Loucy (cell line): ENCODE measurements around the gene CELSR1.

ENCODE experiments used
- H2AFZ ChIP-seq: fragments of 200-600 bp; sonication (generic); 2 replicates; pipeline ENCODE4 v1.6.0; 2016; ENCODE audit warnings: antibody characterized with exemption, mild to moderate bottlenecking, low read length, moderate library complexity
- H3F3A ChIP-seq: fragments of 200-600 bp; 2 replicates; pipeline ENCODE4 v1.6.0; 2016; ENCODE audit warnings: antibody characterized with exemption, low read depth, mild to moderate bottlenecking
- H3K27me3 ChIP-seq: fragments of 200-600 bp; sonication (generic); 2 replicates; pipeline ENCODE4 v1.6.1; 2014; ENCODE audit warnings: low read length, mild to moderate bottlenecking; ENCODE audit not compliant: insufficient read depth, poor library complexity, severe bottlenecking
- H3K36me3 ChIP-seq: fragments of 200-600 bp; sonication (generic); 2 replicates; pipeline ENCODE4 v1.6.1; 2016; ENCODE audit warnings: low read length; ENCODE audit not compliant: insufficient read depth
- H3K4me1 ChIP-seq: fragments of 200-600 bp; sonication (generic); 2 replicates; pipeline ENCODE4 v1.5.1; 2014; ENCODE audit warnings: low read length, mild to moderate bottlenecking; ENCODE audit not compliant: insufficient read depth, poor library complexity, severe bottlenecking
- H3K4me2 ChIP-seq: fragments of 200-600 bp; sonication (generic); 2 replicates; pipeline ENCODE4 v1.6.0; 2014; ENCODE audit warnings: antibody characterized with exemption, low read length, low read depth, mild to moderate bottlenecking; ENCODE audit not compliant: poor library complexity, severe bottlenecking
- H3K4me3 ChIP-seq: fragments of 200-600 bp; sonication (generic); 2 replicates; pipeline ENCODE4 v1.5.1; 2014; ENCODE audit warnings: low read length, mild to moderate bottlenecking, mixed read lengths; ENCODE audit not compliant: poor library complexity, severe bottlenecking
- H3K79me2 ChIP-seq: fragments of 200-600 bp; sonication (generic); 2 replicates; pipeline ENCODE4 v1.6.1; 2014; ENCODE audit warnings: low read length; ENCODE audit not compliant: insufficient read depth
- H3K9ac ChIP-seq: fragments of 200-600 bp; sonication (generic); 2 replicates; pipeline ENCODE4 v1.6.0; 2014; ENCODE audit warnings: mild to moderate bottlenecking, low read depth, low read length, moderate library complexity; ENCODE audit not compliant: poor library complexity, severe bottlenecking
- H3K9me2 ChIP-seq: fragments of 200-600 bp; sonication (generic); replicated peaks from 2 replicates; pipeline ENCODE4 v1.6.1; 2016; ENCODE audit warnings: low read depth, low read length, mixed read lengths
- H3K9me3 ChIP-seq: fragments of 200-600 bp; sonication (generic); 2 replicates; pipeline ENCODE4 v1.6.1; 2014; ENCODE audit warnings: mild to moderate bottlenecking, antibody characterized with exemption, low read length, low read depth; ENCODE audit not compliant: insufficient read depth
- H4K20me1 ChIP-seq: fragments of 200-600 bp; sonication (generic); 2 replicates; pipeline ENCODE4 v1.6.0; 2014; ENCODE audit warnings: antibody characterized with exemption, low read length, mild to moderate bottlenecking; ENCODE audit not compliant: insufficient read depth, poor library complexity, severe bottlenecking
- EZH2phosphoT487 ChIP-seq: fragments of 200-600 bp; IDR thresholded peaks from 2 replicates; pipeline ENCODE4 v1.6.1; 2018; ENCODE audit warnings: antibody characterized with exemption, mild to moderate bottlenecking, moderate library complexity, borderline replicate concordance
- TF ChIP-seq, protein P1 (sequence below): fragments of 200-600 bp; sonication (generic); conservative IDR thresholded peaks from 2 replicates; pipeline ENCODE4 v1.5.1; 2014; ENCODE audit warnings: mild to moderate bottlenecking, antibody characterized with exemption, low read length

Gene CELSR1

DNA sequence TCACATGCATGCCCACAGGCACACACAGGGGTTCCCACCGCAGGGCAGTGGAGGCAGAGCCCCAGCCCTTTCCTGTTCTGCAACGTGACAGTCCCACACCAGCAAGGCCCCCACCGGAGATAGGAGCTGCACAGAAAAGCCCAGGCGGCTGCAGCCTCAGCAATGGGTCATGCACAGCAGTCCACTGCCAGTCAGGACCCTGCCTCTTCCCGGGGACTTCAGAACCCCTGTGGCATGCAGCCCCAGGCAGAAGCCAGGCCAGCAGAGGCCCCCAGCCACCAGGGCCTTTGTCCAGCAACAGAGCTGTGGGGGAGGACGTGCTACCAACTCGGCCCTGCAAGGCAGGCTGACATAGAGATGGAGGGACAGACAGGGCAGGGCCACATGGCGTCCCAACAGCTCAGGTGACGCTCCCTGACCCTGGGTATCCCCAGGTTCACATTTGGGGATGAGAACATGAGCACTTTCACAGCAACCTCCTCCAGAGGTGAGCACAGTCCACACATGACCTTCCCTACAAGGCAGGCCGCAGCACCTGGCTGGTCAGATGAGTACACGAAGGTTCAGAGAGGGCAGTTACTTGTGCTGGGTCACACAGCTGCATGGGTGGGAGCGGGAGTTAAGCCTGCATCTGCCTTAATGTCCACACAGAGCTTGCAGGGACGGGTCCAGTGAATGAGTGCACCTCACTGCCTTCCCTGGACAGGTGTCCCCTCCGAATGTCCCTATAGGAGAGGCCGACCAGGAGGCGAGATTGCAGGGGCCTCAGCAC is 87.3 kb downstream of the CELSR1 start:
- no peak for TF ChIP-seq EZH2phosphoT487
- TF ChIP-seq, protein P1, sequence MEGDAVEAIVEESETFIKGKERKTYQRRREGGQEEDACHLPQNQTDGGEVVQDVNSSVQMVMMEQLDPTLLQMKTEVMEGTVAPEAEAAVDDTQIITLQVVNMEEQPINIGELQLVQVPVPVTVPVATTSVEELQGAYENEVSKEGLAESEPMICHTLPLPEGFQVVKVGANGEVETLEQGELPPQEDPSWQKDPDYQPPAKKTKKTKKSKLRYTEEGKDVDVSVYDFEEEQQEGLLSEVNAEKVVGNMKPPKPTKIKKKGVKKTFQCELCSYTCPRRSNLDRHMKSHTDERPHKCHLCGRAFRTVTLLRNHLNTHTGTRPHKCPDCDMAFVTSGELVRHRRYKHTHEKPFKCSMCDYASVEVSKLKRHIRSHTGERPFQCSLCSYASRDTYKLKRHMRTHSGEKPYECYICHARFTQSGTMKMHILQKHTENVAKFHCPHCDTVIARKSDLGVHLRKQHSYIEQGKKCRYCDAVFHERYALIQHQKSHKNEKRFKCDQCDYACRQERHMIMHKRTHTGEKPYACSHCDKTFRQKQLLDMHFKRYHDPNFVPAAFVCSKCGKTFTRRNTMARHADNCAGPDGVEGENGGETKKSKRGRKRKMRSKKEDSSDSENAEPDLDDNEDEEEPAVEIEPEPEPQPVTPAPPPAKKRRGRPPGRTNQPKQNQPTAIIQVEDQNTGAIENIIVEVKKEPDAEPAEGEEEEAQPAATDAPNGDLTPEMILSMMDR: no peak
- Histone ChIP-seq H4K20me1 (no peaks in the 10 kb centered on the region), H3K36me3 (no peaks in the 10 kb centered on the region), H3K9ac (no peak overlapping the region), H3K9me2 (no peaks in the 10 kb centered on the region), H3K27me3 (no peaks in the 10 kb centered on the region), H3K4me3 (no peak overlapping the region), H3K4me2 (no peak overlapping the region), H2AFZ (no peak overlapping the region), H3F3A (no peaks in the 10 kb centered on the region), H3K9me3 (no peaks in the 10 kb centered on the region), H3K4me1 (no peaks in the 10 kb centered on the region), H3K79me2 (no peaks in the 10 kb centered on the region)

DNA sequence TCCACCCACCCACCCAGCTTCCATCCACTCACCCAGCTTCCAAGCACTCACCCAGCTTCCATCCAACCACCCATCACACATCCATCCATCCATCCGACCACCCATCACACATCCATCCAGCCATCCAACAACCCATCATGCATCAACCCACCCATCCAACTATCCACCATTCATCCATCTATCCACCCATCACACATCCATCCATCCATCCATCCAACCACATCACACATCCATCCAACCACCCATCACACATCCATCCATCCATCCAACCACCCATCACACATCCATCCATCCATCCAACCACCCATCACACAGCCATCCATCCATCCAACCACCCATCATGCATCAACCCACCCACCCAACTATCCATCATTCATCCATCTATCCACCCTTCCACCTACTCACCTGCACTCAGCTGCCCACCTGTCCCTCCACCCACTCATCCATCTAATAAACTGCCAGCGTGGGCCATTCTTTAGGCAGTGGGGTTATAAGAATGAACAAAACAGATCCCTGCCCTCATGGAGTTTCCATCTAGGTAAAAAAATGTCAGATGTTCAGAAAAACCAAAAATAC is 88.2 kb downstream of the CELSR1 start:
- TF ChIP-seq, protein P1: no peak
- no peak for TF ChIP-seq EZH2phosphoT487
- no peaks in the 10 kb centered on the region for H4K20me1 ChIP-seq
- no peaks in the 10 kb centered on the region for H3K27me3 ChIP-seq
- no peaks in the 10 kb centered on the region for H3K79me2 ChIP-seq
- H3K9ac ChIP-seq: no peak overlapping the region
- no peaks in the 10 kb centered on the region for H3K4me1 ChIP-seq
- no peak overlapping the region for H3K4me2 ChIP-seq
- no peaks in the 10 kb centered on the region for H3F3A ChIP-seq
- H3K9me3 ChIP-seq: no peaks in the 10 kb centered on the region
- H3K4me3 ChIP-seq: no peak overlapping the region
- no peak overlapping the region for H2AFZ ChIP-seq
- no peaks in the 10 kb centered on the region for H3K36me3 ChIP-seq
- no peaks in the 10 kb centered on the region for H3K9me2 ChIP-seq

DNA sequence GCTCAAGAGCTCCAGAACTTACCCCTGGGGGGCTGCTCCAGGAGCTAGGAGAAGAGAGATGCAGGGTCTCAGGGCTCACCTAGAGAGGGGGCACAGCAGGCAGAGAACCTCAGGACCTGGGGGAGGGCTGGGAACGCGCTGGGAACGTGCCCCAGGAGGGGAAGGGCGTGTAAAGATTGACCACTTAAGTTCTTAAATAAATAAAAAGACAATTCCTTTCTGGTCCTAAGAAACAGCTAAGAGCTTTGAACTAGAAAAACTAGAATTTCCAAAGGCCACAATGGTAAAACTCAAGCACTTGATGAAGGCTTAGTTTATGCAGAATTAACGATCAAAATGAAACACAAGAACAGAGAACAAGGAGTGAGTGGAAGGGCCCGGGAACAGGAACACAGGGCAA is 89.1 kb downstream of the CELSR1 start:
- TF ChIP-seq, protein P1: no peak
- no peaks in the 10 kb centered on the region for H3F3A ChIP-seq
- H3K9me3 ChIP-seq: no peaks in the 10 kb centered on the region
- H4K20me1 ChIP-seq: no peaks in the 10 kb centered on the region
- no peak overlapping the region for H2AFZ ChIP-seq
- no peaks in the 10 kb centered on the region for H3K4me1 ChIP-seq
- no peak overlapping the region for H3K9ac ChIP-seq
- no peaks in the 10 kb centered on the region for H3K27me3 ChIP-seq
- no peaks in the 10 kb centered on the region for H3K9me2 ChIP-seq
- no peak overlapping the region for H3K4me2 ChIP-seq
- H3K79me2 ChIP-seq: no peaks in the 10 kb centered on the region
- H3K36me3 ChIP-seq: no peaks in the 10 kb centered on the region
- H3K4me3 ChIP-seq: no peak overlapping the region
